ENCODE measurements around the gene DDX10. TPM values are rescaled to one million over a fixed set of nuclear protein-coding genes. Genes with fewer than 3 reads are reported as not detected.

DDX10 gene
- total RNA-seq, 2 donors from 2014 or later = 12.6 to 17.6 TPM

GRCh38 chr11:108926171-108926840 is 261.4 kb downstream of the DDX10 start:
- Histone ChIP-seq H3K27ac (no peak overlapping the region), H3K9ac (ENCODE audit: low read depth in 2 of 2, low read length in 2 of 2) (no peak overlapping the region), H3K4me3 (no peak overlapping the region), H3K4me1 (no peaks in the 10 kb centered on the region), H3K27me3 (no peaks in the 10 kb centered on the region), H3K9me3 (no peaks in the 10 kb centered on the region), H3K36me3 (no peaks in the 10 kb centered on the region)
- no peak for DNase-seq
- intact Hi-C loops (cut with DNase I) = no loop called here
- TF ChIP-seq CTCF (IDR thresholded peaks at IDR 0.05) = no peak

GRCh38 chr11:108926841-108927577 is 262.1 kb downstream of the DDX10 start:
- DNase-seq = no peak
- intact Hi-C loops (cut with DNase I) = no loop called here
- H3K27me3 ChIP-seq = no peaks in the 10 kb centered on the region

DNA sequence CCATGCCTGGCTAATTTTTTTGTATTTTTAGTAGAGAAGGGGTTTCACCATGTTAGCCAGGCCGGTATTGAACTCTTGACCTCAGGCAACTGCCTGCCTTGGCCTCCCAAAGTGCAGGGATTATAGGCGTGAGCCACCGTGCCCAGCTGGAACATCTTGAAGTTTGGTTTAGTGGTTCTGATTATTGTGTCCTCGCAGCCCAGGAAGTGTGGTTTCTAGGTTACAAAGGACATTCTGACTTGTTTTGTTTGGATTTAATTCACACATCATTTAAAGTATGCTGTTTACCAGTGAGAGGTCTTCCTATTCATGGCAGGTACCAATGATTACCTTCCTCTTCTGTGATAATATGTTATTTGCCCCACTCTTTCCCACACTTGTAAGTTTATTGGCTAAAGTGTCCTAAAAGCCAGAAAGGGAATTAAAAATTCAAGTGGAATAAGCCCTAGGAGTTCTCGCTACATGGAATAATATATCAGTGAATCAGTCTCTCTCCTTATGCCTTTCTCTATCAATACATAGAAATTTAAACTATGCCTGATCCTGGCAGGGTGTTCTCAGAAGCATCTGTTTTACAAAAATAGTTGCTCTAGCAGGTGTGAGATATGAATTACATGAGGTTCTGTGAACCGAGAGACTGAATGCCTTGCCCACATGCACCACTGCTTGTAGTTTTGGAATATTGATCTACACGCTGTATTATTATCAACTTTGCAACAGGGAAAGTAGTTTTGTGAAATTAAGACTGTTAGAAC is 263.1 kb downstream of the DDX10 start:
- intact Hi-C loops (cut with DNase I) = no loop called here
- Histone ChIP-seq H3K27ac (no peak overlapping the region), H3K4me3 (no peak overlapping the region), H3K27me3 (no peaks in the 10 kb centered on the region), H3K36me3 (no peaks in the 10 kb centered on the region), H3K9me3 (no peaks in the 10 kb centered on the region), H3K4me1 (no peaks in the 10 kb centered on the region), H3K9ac (ENCODE audit: low read depth in 2 of 2, low read length in 2 of 2) (no peak overlapping the region)
- TF ChIP-seq CTCF (IDR thresholded peaks at IDR 0.05) = no peak
- no peak for DNase-seq

More at GRCh38 chr11:108926841-108927577, 262.1 kb downstream of the DDX10 start:
- no peaks in the 10 kb centered on the region for H3K9me3 ChIP-seq
- no peak overlapping the region for H3K4me3 ChIP-seq
- no peaks in the 10 kb centered on the region for H3K36me3 ChIP-seq
- H3K4me1 ChIP-seq = no peaks in the 10 kb centered on the region
- TF ChIP-seq CTCF (IDR thresholded peaks at IDR 0.05) = no peak
- no peak overlapping the region for H3K9ac ChIP-seq (ENCODE audit: low read depth in 2 of 2, low read length in 2 of 2)
- H3K27ac ChIP-seq = no peak overlapping the region

GRCh38 chr11:108929241-108929640 is 264.4 kb downstream of the DDX10 start:
- Histone ChIP-seq H3K36me3 (no peaks in the 10 kb centered on the region), H3K4me3 (no peak overlapping the region), H3K9ac (ENCODE audit: low read depth in 2 of 2, low read length in 2 of 2) (no peak overlapping the region), H3K27me3 (no peaks in the 10 kb centered on the region), H3K4me1 (no peaks in the 10 kb centered on the region), H3K27ac (no peak overlapping the region), H3K9me3 (no peaks in the 10 kb centered on the region)
- DNase-seq = no peak
- no peak for TF ChIP-seq CTCF (IDR thresholded peaks at IDR 0.05)
- intact Hi-C loops (cut with DNase I) = no loop called here

DNA sequence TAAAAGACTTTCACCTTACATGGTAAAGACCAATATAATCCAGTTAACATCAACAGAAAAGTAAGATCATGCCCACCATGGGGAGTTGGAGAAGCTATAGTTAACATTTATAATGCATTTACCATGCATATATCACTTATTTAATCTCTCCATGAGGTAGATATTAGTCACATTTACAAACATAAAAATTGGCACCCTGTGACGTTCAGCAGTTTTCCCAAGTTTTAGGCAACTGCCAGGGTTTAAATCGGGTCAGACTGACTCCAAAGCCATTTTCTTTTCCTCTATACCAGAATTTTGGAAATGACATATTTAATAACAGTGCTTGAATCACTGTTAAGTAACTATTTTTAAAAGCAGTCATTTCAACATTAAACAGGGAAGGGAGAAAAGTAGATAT is 266.3 kb downstream of the DDX10 start:
- Histone ChIP-seq H3K27ac (no peak overlapping the region), H3K27me3 (no peaks in the 10 kb centered on the region), H3K9ac (ENCODE audit: low read depth in 2 of 2, low read length in 2 of 2) (no peak overlapping the region), H3K4me3 (no peak overlapping the region), H3K36me3 (no peaks in the 10 kb centered on the region), H3K9me3 (no peaks in the 10 kb centered on the region), H3K4me1 (no peaks in the 10 kb centered on the region)
- no peak for TF ChIP-seq CTCF (IDR thresholded peaks at IDR 0.05)
- no peak for DNase-seq
- intact Hi-C loops (cut with DNase I) = no loop called here

Measured in colonic mucosa (tissue), 4 donors.